SKM-1 (cell line): Measurements from ENCODE around the gene PLEKHA5.

ENCODE experiments used
- DNase-seq: peaks from one replicate; lab custom pipeline; 2025; ENCODE audit not compliant: unreplicated experiment; lab: John Stamatoyannopoulos, UW

PLEKHA5 gene

DNA sequence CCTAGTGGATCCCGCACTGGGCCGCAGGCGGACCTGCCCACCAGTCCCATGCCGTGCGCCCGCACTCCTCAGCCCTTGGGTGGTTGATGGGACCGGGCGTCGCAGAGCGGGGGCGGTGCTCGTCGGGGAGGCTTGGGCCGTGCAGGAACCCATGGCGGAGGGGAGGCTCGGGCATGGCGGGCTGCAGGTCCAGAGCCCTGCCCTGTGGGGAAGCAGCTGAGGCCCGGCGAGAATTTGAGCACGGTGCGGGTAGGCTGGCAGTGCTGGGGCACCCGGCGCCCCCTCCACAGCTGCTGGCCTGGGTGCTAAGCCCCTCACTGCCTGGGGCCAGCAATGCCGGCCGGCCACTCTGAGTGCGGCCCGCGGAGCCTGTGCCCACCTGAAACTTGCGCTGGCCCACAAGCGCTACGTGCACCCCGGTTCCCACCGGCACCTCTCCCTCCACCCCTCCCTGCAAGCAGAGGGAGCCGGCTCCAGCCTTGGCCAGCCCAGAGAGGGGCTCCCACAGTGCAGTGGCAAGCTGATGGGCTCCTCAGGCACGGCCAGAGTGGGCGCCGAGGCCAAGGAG lies 100.8 kb downstream of the PLEKHA5 start:
- DNase-seq, result no peak

DNA sequence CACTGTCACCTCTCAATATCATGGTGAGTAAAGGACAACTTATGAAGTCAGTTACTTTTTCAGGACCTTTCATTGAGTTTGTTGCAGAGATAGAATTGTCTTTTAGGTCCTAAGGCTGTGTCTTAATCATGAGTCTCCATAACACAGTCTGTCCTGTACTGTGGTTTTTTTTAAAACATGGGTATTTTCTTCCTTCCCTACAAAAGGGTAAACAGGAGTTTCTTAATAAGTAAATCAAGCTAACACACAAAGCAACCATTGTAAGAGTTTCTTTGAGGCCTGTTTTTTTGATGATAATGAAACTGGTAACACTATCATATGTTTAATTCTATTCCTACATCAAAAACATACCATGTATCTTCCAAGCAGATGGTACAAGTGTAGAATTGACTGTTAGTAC lies 101.4 kb downstream of the PLEKHA5 start:
- no peak for DNase-seq

DNA sequence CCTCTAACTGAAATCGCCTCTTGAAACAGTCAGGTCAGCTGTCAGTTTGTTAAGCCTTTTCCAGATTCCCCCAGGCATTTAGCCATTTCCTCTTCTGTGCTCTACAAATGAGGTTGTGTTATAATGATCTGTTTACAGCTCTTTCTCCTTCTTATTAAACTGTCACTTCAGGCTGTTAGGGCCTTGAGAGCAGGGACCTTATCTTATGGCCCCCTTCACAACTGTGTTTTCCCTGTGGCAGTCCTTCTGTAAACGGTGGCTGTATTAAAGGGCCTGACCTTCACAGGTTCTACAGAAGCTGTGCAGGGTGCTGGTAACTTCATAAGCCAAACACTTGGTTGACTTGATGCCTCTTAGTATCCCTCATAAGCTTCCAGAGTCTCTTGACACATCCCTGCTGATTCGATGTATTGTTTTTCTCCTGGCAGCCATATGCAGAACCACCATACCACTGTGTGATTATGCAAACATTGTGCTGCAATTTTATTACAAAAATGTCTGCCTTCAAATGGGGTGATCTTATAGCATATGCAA lies 104.7 kb downstream of the PLEKHA5 start:
- no peak for DNase-seq

DNA sequence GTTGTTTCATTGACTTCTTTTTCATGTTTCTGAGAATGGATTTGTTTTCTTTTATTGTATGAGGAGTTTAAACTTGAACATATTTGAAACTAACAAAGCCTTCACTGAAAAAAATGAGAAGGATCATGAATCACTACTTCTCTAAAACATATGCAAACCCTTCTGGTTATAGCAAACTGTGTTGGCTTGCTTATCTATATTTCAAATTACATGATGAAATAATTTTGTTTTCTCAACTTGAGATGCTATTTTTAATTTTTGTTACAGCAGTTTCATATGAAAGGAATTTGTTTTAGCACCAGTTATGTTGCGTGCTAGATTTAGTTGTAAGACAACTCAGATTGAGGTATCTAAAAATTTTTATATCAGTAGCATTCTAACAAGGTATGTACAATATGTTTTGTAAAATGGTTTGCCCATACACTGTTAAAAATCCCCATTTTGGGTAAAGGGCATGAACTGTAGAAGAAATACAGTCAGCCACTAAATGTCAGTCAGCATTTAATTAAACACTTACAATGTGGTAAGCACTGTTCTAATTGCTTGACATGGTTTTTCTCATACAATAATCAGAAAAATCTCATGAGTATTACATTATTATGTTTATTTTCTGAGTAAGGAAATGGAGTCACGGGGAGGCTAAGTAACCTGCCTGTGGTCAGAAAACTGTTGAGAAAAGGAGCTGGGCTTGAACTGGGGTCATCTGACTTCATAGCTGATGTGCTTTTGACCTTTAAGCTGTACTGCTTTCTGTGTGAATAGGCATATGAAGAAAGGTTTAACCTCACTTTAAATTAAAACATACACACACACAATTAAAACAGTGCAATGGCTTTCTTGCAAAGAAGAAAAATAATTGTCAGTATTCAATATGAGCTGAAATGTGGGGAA lies 105.7 kb downstream of the PLEKHA5 start:
- no peak for DNase-seq

DNA sequence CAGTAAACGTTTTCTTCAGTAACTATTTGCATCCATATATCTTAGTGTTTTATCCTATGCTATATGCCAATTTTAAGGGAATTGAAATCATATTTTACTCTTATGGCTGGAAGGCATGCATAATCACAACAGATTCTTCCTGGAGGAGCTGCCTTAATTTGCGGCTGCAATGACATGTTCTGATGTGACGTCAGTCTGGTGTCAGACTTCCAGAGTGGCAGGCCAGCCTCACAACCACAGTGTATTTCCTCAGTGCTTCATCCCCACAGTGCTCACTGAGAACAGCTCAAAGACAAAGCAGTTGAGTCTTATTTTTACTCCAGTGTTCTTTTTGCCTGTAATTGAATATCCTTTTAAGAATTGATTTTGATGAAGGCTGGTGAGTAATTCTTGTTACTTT lies 107.1 kb downstream of the PLEKHA5 start:
- DNase-seq, result no peak

DNA sequence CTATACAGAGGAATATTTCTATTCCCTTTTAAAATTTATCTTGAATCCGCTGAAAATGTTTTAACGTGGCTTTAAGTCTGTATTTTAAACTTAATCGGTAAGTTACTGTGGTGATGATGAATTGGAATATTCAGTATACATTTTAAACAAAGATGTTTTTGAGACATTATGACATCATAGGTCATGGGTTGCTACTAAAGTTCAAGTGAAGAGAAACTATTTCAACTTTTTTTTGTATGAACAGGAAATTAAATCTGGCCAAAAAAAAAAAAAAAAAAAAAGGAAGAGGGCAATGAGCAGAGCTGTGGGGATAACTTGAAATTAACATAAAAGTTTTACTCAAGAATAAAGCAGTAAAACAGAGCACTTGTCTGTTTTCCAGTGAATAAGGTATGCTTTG lies 109.0 kb downstream of the PLEKHA5 start:
- DNase-seq, result no peak

DNA sequence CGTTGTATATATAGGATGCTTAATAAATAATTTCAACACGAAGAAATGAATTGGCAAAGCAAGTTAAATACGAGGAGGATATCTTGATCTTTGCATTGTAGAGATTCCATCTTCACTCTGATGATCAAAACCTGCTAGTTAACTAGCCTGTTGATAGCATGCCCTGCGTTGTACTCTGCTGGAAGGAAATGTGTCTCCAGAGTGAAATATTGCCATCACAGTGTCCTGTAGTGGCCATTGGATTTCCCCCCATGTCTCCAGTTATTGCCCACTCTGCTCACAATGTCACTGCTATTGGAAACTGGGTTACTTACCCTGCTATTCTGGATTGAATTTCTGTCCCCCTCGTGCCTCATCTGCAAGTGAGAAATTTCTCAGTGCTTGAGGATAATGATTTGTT lies 109.6 kb downstream of the PLEKHA5 start:
- DNase-seq, result no peak

DNA sequence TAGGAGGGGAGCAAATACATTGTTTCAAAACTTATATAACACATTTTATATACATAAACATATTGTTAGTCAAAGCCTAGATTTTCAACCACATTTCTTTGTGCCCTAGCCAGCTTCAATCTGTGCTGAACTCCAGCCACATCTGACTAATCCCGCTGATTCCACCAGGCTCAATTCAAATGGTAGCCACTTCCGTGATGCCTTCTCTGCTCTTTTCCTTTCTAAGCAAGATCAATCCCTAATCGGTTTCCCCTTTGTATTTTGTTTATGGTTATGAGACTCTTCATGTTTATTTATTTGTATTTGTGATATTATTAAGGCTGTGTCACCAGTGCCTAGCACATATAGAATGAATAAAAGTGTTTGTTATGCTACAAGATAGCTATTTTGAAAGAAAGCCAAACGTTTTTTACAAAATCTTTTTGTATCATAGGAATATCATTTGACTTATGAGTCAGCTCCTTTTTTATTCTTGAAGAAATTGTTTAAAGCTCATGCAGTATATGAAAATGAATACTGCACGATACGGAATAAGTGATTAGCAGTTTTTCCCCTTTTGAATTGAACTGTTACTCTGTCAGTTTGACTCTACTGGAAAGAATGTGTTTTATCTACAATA lies 110.2 kb downstream of the PLEKHA5 start:
- no peak for DNase-seq

DNA sequence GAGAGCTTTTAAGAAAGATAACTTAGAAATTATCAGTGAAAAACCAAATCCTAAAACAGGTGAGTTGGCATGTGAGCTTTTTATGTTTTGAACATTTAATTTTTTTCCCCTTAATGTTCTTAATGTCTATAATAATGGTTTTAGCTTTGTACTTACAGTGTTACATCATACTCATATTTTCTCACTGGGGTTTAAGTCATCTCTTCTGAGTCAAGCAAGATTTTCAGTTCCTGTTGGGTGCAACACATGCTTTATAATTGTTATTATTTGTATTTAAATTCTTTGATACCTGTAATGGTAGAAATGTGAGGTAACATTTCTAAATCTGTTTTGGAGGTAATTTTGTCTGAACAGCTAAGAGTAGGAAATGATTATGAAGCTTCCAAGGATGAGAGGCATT lies 113.0 kb downstream of the PLEKHA5 start:
- no peak for DNase-seq

DNA sequence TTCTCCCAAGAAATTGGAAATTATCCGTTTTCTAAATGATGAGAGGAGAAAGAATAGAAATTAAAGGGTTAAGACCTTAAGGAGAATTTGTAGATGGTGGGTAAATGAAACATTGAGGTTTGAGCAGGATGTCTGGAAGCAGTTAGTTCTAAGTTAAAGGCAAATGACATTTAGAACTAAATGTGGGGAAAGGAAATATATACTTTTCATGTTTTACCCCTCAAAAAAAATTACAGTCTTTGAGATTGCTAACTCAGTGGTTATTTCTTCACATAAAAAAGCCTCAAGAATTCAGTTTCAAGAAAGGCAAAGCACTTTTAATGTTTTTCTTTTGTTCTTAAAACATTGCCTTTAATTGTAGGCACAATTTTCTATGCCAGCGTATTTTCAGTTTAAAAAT lies 114.0 kb downstream of the PLEKHA5 start:
- no peak for DNase-seq

DNA sequence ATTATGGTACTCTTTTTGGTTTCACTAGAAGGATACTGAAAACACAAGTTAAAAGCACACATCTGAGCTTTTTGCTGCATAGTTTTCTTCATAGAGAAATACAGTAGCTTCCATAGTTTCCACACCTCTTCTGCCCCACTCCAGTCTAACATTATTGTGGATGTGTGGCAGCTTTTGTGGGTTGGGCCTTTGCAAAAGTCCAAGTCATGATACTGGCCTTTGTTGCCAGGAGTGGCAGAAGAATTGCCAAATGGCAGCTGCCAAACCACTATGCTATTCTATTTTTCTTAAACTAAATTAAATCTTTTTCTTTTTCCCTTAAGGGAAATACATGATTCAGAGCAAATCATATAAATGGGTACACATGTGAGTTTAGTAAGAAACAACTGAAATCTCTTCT lies 114.8 kb downstream of the PLEKHA5 start:
- no peak for DNase-seq

DNA sequence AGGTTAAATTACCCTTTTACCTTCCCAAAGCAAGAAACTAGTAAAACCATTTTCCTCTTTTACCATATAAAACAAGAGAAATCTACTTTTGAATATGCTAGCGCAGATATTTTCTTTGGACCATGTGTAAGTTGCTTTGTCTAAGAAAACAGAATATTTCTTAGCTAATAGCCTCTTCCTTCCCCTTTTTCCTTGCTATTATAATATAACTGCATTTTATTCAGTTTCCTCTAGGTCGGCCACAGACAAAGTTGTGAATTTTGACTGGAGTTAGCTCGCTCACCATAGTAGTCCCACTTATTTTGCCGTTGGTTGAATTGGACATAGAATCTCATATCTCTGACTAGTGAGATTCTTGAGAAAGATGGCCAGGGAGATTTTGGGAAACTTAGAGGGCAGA lies 115.6 kb downstream of the PLEKHA5 start:
- no peak for DNase-seq

DNA sequence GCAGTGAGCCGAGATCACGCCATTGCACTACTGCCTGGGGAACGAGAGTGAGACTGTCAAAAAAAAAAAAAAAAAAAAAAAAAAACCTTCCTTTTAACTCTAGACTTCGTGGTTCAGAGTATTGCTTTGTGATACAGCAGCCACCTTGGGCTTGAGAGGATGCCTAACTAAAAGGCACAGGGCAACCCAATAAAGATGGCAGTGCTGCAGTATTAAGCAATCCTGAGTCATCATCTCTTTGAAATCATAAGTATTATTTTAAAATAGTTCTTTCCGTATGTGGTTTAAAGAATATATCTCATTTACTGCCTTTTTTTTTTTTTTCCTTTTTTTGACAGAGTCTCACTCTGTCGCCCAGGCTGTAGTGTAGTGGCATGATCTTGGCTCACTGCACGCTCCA lies 116.1 kb downstream of the PLEKHA5 start:
- no peak for DNase-seq

DNA sequence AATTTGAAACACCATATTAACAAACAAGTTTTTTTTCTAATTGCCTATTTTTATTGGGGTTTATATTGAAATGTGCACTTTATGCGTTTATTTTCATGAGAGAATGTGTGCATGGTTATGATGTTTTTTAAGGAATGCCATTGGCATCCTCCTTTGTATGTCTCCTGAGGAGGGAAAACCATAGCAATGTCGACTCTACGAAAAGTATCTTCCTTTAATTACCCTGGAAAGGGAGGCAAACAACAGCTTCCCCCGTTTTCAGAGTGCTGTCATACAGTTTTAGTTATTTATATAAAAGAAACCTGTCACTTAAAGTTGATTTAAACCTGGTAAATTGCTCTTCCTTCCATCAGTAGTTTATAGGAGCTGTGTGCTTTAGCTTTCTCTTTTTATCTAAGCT lies 117.4 kb downstream of the PLEKHA5 start:
- no peak for DNase-seq

DNA sequence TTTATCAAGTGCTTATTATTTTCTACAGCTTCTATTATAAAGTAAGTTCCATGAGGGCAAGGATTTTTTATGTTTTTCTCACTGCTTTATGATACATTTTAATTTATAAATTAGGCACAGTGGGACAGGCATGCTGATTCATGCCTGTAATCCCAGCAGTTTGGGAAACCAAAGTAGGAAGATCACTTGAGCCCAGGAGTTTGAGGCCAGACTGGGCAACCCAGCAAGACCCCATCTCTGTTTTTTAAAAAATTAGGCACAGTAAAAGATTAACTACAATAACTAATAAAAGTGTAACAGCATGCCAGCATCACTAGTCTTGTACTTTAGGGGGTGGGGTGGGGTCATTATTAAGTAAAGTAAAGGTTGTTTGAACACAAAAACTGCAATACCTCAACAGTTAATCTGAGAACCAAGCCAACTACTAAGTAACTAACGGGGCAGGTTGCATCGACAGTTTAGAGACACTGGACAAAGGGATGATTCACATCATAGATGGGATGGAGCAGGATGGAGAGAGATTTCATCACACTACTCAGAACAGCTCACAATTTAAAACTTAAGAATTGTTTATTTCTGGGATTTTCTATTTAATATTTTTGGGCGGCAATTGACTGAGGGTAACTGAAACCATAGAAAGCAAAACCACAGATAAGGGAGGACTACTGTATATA lies 119.5 kb downstream of the PLEKHA5 start:
- no peak for DNase-seq

DNA sequence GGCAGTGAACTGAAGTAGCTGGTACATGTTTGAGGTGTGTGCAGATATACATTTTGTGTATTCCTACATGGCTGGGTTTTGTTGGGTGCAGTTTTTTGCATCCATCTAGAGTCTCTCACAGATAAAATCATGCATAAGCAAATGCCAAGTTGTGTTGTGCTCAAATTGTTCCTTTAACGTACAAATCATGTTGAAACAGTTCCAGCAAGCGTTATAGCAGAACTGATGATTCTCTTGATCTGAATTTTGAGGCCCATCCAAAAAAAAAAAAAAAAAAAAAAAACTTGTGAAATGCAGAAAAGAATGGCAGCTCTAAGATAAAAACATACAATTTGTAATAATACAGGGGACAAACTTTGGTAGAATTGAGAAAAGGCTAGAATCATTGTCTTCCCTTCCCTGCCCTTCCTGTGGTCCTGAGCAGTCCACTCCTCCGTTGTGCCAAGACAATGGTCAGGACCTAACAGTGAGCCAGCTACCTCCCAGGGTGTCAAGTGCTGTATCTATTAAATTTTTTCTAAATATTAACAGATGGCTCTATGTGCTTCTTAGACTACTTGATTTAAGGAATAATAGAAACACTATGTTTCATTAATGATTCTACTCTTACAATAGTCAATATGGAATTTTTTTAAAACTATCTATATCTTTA lies 122.1 kb downstream of the PLEKHA5 start:
- no peak for DNase-seq

DNA sequence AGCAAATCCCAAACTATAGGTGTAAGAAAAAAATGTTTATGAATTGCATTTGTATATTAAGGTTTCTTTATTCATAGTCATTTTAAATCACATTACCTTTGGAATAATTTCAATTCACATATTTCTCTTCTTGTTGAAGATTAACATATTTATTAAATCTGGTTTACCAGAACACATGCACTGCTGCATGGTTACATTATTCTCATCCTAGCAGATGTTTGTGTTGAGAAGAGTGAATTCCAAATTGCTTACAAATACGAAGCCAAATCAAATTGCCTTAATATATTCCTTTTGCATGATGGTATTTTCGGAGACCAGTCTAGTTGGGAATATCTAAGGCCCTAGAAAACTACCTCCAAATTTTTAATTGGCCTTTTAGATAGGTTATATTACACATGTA lies 130.6 kb downstream of the PLEKHA5 start:
- DNase-seq, result no peak

DNA sequence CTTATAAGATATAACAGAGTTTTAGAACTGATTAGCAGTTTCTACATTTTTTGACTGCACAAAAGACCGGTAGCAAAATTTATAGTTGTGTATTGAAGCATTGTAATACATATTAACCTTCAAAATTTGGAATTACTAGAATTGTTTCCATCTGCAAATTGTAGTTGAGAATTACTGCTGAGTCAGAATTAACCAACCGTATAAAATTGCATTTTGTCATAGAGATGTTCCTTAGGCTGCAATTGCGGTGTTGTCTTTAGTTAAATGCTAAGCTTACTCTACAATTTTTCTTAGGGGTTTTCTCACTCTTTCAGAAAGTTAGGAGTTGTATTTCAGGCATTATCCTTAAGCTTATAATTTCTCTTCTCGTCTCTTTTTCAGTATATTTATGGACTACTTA lies 132.2 kb downstream of the PLEKHA5 start:
- no peak for DNase-seq

DNA sequence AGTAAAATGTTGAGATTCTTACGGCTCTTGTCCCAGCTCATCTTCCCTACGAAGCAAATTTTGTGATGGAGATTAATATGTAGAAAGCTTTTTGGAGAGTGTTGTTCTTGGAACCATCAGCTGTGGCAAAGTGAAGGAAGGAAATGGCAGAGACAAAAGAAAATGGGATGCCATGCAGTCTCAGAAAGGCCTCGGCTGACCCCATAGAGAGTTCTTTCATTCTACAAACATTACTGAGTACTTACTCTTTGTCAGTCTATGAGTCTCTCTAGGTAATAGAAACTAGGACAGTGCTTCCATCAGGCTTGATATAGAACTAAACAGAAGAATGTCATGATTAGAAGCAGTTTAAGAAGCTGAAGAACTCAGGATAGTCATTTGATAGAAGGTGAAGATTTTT lies 134.1 kb downstream of the PLEKHA5 start:
- DNase-seq, result no peak

DNA sequence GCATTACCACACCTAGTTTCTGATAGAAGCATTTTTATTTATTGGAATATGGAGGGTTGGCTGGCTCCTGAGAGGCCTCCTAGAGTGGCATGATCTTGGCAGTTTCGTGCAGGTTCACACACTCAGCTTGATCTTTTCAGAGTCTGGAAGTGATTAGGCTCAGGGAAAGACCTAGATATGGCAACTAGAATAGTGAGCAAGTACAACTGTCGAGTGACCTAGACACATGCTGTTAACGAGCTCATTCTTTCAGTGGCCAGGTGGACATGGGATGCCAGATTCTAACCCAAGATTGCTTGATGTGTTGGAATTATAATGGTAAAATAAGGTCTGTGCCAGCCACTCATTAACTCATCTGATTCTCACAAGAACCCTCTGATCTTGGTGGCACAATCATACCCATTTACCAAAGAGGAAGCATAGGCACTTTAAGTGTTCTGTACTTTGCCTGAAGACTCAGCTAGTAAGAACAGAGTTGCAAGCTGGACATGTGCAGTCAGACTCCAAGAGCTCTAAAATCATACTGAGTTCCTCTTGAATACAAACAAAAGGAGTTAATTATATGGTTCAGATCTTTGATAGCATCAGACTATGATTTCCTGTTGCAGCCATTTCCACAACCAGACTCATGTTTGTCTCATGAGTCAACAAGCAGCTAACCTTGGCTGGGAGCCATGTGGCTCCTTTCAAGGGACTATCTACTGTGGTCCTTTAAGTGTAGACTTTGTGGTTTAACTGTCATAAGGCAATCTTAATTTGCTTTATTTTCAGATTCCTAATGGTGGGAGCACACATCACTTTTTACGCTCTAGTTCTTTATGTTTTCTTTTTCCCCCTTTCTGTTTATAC lies 144.2 kb downstream of the PLEKHA5 start:
- no peak for DNase-seq
